B cell (primary cell): ENCODE measurements around the gene MEN1. TPM values are rescaled to one million over a fixed set of nuclear protein-coding genes. Genes with fewer than 3 reads are reported as not detected.

ENCODE experiments used
- ATAC-seq: fragments of 200-7000 bp; cut with Tn5 transposase; one replicate; pipeline ENCODE4 v1.10.0; 2021; ENCODE audit warnings: low read depth, mild to moderate bottlenecking, moderate number of reproducible peaks, moderate library complexity
- CTCF ChIA-PET: fragments of 350-600 bp; sonication (Branson Sonifier 250); formaldehyde crosslinking; loops from one replicate; lab custom pipeline; 2021; ENCODE audit warnings: antibody characterized with exemption, inconsistent platforms; lab: Charles Lee
- POLR2A ChIA-PET: fragments of 350-600 bp; sonication (Branson Sonifier 250); formaldehyde crosslinking; loops from one replicate; lab custom pipeline; 2021; ENCODE audit warnings: antibody characterized with exemption; lab: Charles Lee
- DNase-seq: peaks from one replicate; pipeline ENCODE4 v3.0.0; 2013
- H2AFZ ChIP-seq: 2 replicates; pipeline ENCODE4 v1.6.1; 2012; ENCODE audit warnings: mild to moderate bottlenecking, low read depth, low read length; ENCODE audit not compliant: insufficient read depth, poor library complexity, severe bottlenecking
- H3K27ac ChIP-seq, 2 donors: 1 replicate in 1 of 2; 2 replicates in 1 of 2; pipeline ENCODE4 v1.5.1; 2012 to 2013; ENCODE audit warnings: low read length in 2 of 2, mild to moderate bottlenecking in 2 of 2, moderate library complexity in 1 of 2
- H3K27me3 ChIP-seq, 4 experiments: fragments of 200-600 bp in 1 of 4; sonication (generic) in 1 of 4; replicated peaks in 1 of 4; 1 replicate in 2 of 4; 2 replicates in 2 of 4; pipeline versions ENCODE4 v1.6.1 to v1.7.0; 2013 to 2016; ENCODE audit warnings: low read length in 3 of 4, mild to moderate bottlenecking in 2 of 4, mixed read lengths in 1 of 4, moderate library complexity in 1 of 4; ENCODE audit not compliant: insufficient read depth in 4 of 4, control insufficient read depth in 3 of 4; ENCODE audit errors: control extremely low read depth in 1 of 4
- H3K36me3 ChIP-seq, 2 experiments: replicated peaks in 1 of 2; 1 replicate in 1 of 2; 2 replicates in 1 of 2; pipeline versions ENCODE4 v1.6.1 to v1.7.1; 2013; ENCODE audit warnings: low read length in 1 of 2; ENCODE audit not compliant: insufficient read depth in 2 of 2, control insufficient read depth in 1 of 2; ENCODE audit errors: control extremely low read depth in 1 of 2, extremely low read depth in 1 of 2
- H3K4me1 ChIP-seq, 2 donors: fragments of 200-600 bp in 1 of 2; sonication (generic) in 1 of 2; 1 replicate in 1 of 2; 2 replicates in 1 of 2; pipeline versions ENCODE4 v1.5.1 to v1.6.1; 2013 to 2017; ENCODE audit warnings: low read length in 2 of 2; ENCODE audit not compliant: control insufficient read depth in 2 of 2, insufficient read depth in 2 of 2
- H3K4me2 ChIP-seq: replicated peaks from 2 replicates; pipeline ENCODE3; 2012; ENCODE audit warnings: mild to moderate bottlenecking, low read depth, low read length; ENCODE audit not compliant: poor library complexity, severe bottlenecking
- H3K4me3 ChIP-seq, 5 experiments: fragments of 200-600 bp in 1 of 5; sonication (generic) in 1 of 5; 1 replicate in 3 of 5; 2 replicates in 2 of 5; pipeline versions ENCODE4 v1.5.1 to v1.7.0; 2011 to 2016; ENCODE audit warnings: low read length in 4 of 5, mild to moderate bottlenecking in 4 of 5, low read depth in 2 of 5, control low read depth in 1 of 5, moderate library complexity in 1 of 5; ENCODE audit not compliant: insufficient read depth in 1 of 5; ENCODE audit errors: control extremely low read depth in 1 of 5, extremely low read depth in 1 of 5
- H3K79me2 ChIP-seq: fragments of 200-600 bp; sonication (generic); one replicate; pipeline ENCODE4 v1.6.0; 2016; ENCODE audit warnings: low read length; ENCODE audit not compliant: control insufficient read depth, insufficient read depth
- H3K9ac ChIP-seq: fragments of 200-600 bp; sonication (generic); 2 replicates; pipeline ENCODE4 v1.6.1; 2017; ENCODE audit warnings: mild to moderate bottlenecking, low read length, moderate library complexity
- H3K9me3 ChIP-seq, 3 donors: one replicate each; pipeline versions ENCODE4 v1.6.1 to v1.7.1; 2013; ENCODE audit warnings: low read length in 2 of 3; ENCODE audit not compliant: control insufficient read depth in 2 of 3, insufficient read depth in 1 of 3; ENCODE audit errors: control extremely low read depth in 1 of 3
- H4K20me1 ChIP-seq: 2 replicates; pipeline ENCODE4 v1.6.0; 2012; ENCODE audit warnings: mild to moderate bottlenecking, low read length; ENCODE audit not compliant: insufficient read depth, control insufficient read depth, poor library complexity, severe bottlenecking
- H3K27ac Mint-ChIP-seq: one replicate; pipeline ENCODE4 v1.8.0; 2021; ENCODE audit warnings: mixed read lengths
- H3K27me3 Mint-ChIP-seq: one replicate; pipeline ENCODE4 v1.8.0; 2021; ENCODE audit warnings: mixed read lengths
- H3K4me1 Mint-ChIP-seq: one replicate; pipeline ENCODE4 v1.8.0; 2021; ENCODE audit warnings: mixed read lengths
- H3K4me3 Mint-ChIP-seq: one replicate; pipeline ENCODE4 v1.8.0; 2021; ENCODE audit warnings: mixed read lengths
- H3K9me3 Mint-ChIP-seq: one replicate; pipeline ENCODE4 v1.8.0; 2022; ENCODE audit warnings: mixed read lengths; ENCODE audit not compliant: insufficient read depth
- EZH2 ChIP-seq: IDR thresholded peaks from 2 replicates; pipeline ENCODE4 v1.6.1; 2012; ENCODE audit warnings: borderline replicate concordance, low read depth, mild to moderate bottlenecking, moderate library complexity, low read length; ENCODE audit not compliant: insufficient read depth, poor library complexity, severe bottlenecking
- WGBS: methylation state at CpG from one replicate; pipeline ENCODE4 v1.1.5; 2013; ENCODE audit warnings: missing lambda C conversion rate; ENCODE audit not compliant: insufficient coverage; 5-methylcytosine and 5-hydroxymethylcytosine counted together
- intact Hi-C: fragments of 100-400 bp; cut with micrococcal nuclease; formaldehyde crosslinking; loops from one replicate; pipeline ENCODE4 v1.10.0; 2022
- polyA plus RNA-seq: library from polyadenylated mRNA; depleted of rRNA; stranded (reverse); fragments of >200 nt; gene quantifications from 2 replicates; pipeline ENCODE4 v1.2.3, GENCODE V29; 2012
- total RNA-seq, 2 donors: library from RNA; stranded (reverse); fragments of 120-200 nt in 1 of 2; gene quantifications; 1 replicate in 1 of 2; 2 replicates in 1 of 2; pipeline versions ENCODE4 v1.2.3 to v1.2.4, GENCODE V29; 2013 to 2022
- TF ChIP-seq, protein P1 (sequence below): fragments of 200-600 bp; IDR thresholded peaks from one replicate; pipeline ENCODE4 v1.8.0; 2022; ENCODE audit warnings: antibody characterized with exemption, mild to moderate bottlenecking

Gene MEN1
- total and polyA plus RNA-seq, 2 donors (not counting 1 experiment from before 2014, with no cell fraction given) = 48.2 to 68.5 TPM

DNA sequence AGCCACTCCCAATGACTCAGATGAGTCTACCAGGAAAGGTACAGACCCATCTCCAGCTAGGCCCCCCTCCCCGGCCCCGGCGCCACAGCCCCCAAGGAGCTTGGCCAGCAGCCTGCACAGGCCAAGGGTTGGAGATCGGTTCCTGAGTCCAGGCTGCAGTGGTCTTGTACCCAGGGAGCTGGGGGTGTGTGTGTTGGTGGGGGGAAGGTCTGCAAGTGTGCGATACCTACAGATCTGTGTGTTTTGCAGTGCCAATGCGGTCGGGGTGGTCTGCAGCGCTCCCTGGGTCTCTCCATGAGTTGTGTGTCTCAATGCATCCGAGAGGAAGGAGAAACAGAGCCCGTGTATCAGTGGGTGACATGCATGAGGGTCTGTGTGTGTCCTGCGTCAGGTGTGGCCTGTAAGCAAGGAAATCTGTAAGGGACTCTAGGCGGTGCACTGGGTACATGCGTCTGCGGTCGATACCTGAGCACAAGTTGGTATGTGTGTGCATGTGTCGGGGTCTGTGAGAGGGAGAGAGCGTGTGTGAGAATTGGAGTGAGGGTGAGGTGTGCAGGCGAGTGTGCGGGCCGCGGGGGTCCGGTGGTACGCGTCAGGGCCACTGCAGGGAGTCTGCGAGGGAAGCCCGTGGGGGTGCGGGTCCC lies 33.5 kb upstream of the MEN1 start:
- Histone ChIP-seq H3K27me3 (no peaks in the 10 kb centered on the region), H3K4me2 (peak overlapping the region; percentile 88), H3K9me3 (no peaks in the 10 kb centered on the region), H2AFZ (peak overlapping the region; percentile 77), H3K27ac (no peak overlapping the region), H4K20me1 (no peaks in the 10 kb centered on the region), H3K4me1 (peaks cover 23 to 36% of the 10 kb centered on the region in 2 donors), H3K79me2 (peaks cover 18% of the 10 kb centered on the region), H3K4me3 (peak overlapping the region in 4 of 5 experiments; percentile 26 to 62 (median 58)), H3K9ac (peak overlapping the region; percentile 62), H3K36me3 (no peaks in the 10 kb centered on the region)
- ChIA-PET POLR2A (interaction anchor here (0.6 to 2.8 kb wide), 9 partner anchors 29 to 609 kb away, joined by 3 to 13 read pairs (median 3); partner anchors contain the start of genes RASGRP2 and SF1), CTCF (interaction anchor here (0.8 to 29.2 kb wide), 23 partner anchors 9 to 487 kb away, joined by 3 to 1254 read pairs (median 4); partner anchors contain the start of genes ARL2, BATF2, EHD1 and FAU)
- intact Hi-C loops = loop anchor here (1.0 to 10.0 kb wide), 6 partner anchors 33 to 267 kb away; partner anchors contain the start of genes MAP4K2, MEN1, RASGRP2 and SF1
- DNase-seq (no peak), ATAC-seq (no peak)
- H3K27me3 Mint-ChIP-seq = no peaks in the 10 kb centered on the region
- TF ChIP-seq EZH2 = no peak
- TF ChIP-seq, protein P1, sequence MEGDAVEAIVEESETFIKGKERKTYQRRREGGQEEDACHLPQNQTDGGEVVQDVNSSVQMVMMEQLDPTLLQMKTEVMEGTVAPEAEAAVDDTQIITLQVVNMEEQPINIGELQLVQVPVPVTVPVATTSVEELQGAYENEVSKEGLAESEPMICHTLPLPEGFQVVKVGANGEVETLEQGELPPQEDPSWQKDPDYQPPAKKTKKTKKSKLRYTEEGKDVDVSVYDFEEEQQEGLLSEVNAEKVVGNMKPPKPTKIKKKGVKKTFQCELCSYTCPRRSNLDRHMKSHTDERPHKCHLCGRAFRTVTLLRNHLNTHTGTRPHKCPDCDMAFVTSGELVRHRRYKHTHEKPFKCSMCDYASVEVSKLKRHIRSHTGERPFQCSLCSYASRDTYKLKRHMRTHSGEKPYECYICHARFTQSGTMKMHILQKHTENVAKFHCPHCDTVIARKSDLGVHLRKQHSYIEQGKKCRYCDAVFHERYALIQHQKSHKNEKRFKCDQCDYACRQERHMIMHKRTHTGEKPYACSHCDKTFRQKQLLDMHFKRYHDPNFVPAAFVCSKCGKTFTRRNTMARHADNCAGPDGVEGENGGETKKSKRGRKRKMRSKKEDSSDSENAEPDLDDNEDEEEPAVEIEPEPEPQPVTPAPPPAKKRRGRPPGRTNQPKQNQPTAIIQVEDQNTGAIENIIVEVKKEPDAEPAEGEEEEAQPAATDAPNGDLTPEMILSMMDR = no peak
- H3K9me3 Mint-ChIP-seq = no peaks in the 10 kb centered on the region
- 47% methylated on average over 27 of the region's 27 CpGs for WGBS
- peaks cover 30% of the 10 kb centered on the region for H3K4me1 Mint-ChIP-seq
- peak overlapping the region; percentile 88 for H3K27ac Mint-ChIP-seq
- H3K4me3 Mint-ChIP-seq = peak overlapping the region; percentile 88
